Natural killer cell (primary cell): ENCODE results near the gene UTF1. TPM values are rescaled to one million over a fixed set of nuclear protein-coding genes. Genes with fewer than 3 reads are reported as not detected.
A peak's percentile ranks its signal among the peaks of the same experiment; 100 is the strongest.

Experiments
- ATAC-seq, 3 donors: fragments of 150-1000 bp in 2 of 3; fragments of 200-7000 bp in 1 of 3; cut with Tn5 transposase; 1 replicate in 1 of 3; 2 replicates in 2 of 3; pipeline ENCODE4 v1.10.0; 2021; ENCODE audit warnings: mild to moderate bottlenecking in 2 of 3, moderate library complexity in 2 of 3
- DNase-seq, 2 donors: peaks; one replicate each; pipeline versions ENCODE4 v3.0.0 to v3.0.0-alpha.2; 2013 to 2021; ENCODE audit warnings: mixed read lengths in 1 of 2
- H3K27ac ChIP-seq: one replicate; pipeline ENCODE4 v1.5.1; 2013; ENCODE audit warnings: mild to moderate bottlenecking, low read length
- H3K27me3 ChIP-seq: one replicate; pipeline ENCODE4 v1.6.1; 2013; ENCODE audit warnings: low read length; ENCODE audit not compliant: control insufficient read depth, insufficient read depth
- H3K36me3 ChIP-seq: one replicate; pipeline ENCODE4 v1.6.1; 2013; ENCODE audit warnings: low read length; ENCODE audit not compliant: control insufficient read depth, insufficient read depth
- H3K4me1 ChIP-seq: one replicate; pipeline ENCODE4 v1.6.1; 2013; ENCODE audit warnings: low read length; ENCODE audit not compliant: control insufficient read depth, insufficient read depth
- H3K4me3 ChIP-seq: one replicate; pipeline ENCODE4 v1.5.1; 2013; ENCODE audit warnings: low read length
- H3K9me3 ChIP-seq: one replicate; pipeline ENCODE4 v1.6.1; 2013; ENCODE audit warnings: low read length; ENCODE audit not compliant: control insufficient read depth, insufficient read depth
- H3K27ac Mint-ChIP-seq, 2 donors: one replicate each; pipeline ENCODE4 v1.8.0; 2022; ENCODE audit warnings: mild to moderate bottlenecking in 2 of 2, mixed read lengths in 2 of 2, moderate library complexity in 1 of 2
- H3K27me3 Mint-ChIP-seq, 2 donors: one replicate each; pipeline ENCODE4 v1.8.0; 2022; ENCODE audit warnings: low read depth in 2 of 2, mixed read lengths in 2 of 2
- H3K36me3 Mint-ChIP-seq: one replicate; pipeline ENCODE4 v1.8.0; 2022; ENCODE audit warnings: mixed read lengths
- H3K4me1 Mint-ChIP-seq, 2 donors: one replicate each; pipeline ENCODE4 v1.8.0; 2022; ENCODE audit warnings: mixed read lengths in 2 of 2
- H3K4me3 Mint-ChIP-seq: one replicate; pipeline ENCODE4 v1.8.0; 2022; ENCODE audit warnings: mild to moderate bottlenecking, moderate library complexity, mixed read lengths
- H3K9me3 Mint-ChIP-seq, 2 donors: one replicate each; pipeline ENCODE4 v1.8.0; 2022; ENCODE audit warnings: mixed read lengths in 2 of 2
- CTCF ChIP-seq: fragments of 200-600 bp; IDR thresholded peaks from one replicate; pipeline ENCODE4 v1.8.0; 2022; ENCODE audit warnings: antibody characterized with exemption
- WGBS: methylation state at CpG from one replicate; pipeline ENCODE4 v1.1.7; 2013; ENCODE audit warnings: missing lambda C conversion rate; ENCODE audit not compliant: insufficient coverage; 5-methylcytosine and 5-hydroxymethylcytosine counted together
- intact Hi-C: fragments of 100-400 bp; cut with micrococcal nuclease; formaldehyde crosslinking; loops from one replicate; pipeline ENCODE4 v1.14.2; 2022
- total RNA-seq, 4 donors: library from RNA; stranded (reverse); fragments of 120-200 nt in 1 of 4; gene quantifications; one replicate each; pipeline versions ENCODE4 v1.2.3 to v1.2.4, GENCODE V29; 2013 to 2022

The UTF1 gene
- total RNA-seq, 3 donors from 2014 or later (not counting 1 experiment from before 2014, with no cell fraction given), result 0.31 to 0.33 TPM; not detected in 1

- no peak for DNase-seq
- peaks cover 39% of the 10 kb centered on the region for H3K4me1 ChIP-seq
- Mint-ChIP-seq H3K27me3 (no peaks in the 10 kb centered on the region), H3K9me3 (no peaks in the 10 kb centered on the region), H3K4me3 (no peak overlapping the region), H3K36me3 (no peaks in the 10 kb centered on the region), H3K27ac (no peak overlapping the region), H3K4me1 (peaks cover 0 to 17% of the 10 kb centered on the region in 2 donors)
- intact Hi-C loops, result no loop called here
- no peak overlapping the region for H3K27ac ChIP-seq
- WGBS, result 88% methylated on average over 35 of the region's 35 CpGs
- peaks cover 73% of the 10 kb centered on the region for H3K36me3 ChIP-seq
- H3K9me3 ChIP-seq, result no peaks in the 10 kb centered on the region
- H3K4me3 ChIP-seq, result no peak overlapping the region
- H3K27me3 ChIP-seq, result no peaks in the 10 kb centered on the region
- no peak for TF ChIP-seq CTCF
- no peak for ATAC-seq
Observed at GRCh38 chr10:133271521-133272300, 41.7 kb downstream of the UTF1 start.

- no peak for DNase-seq
- intact Hi-C loops, result no loop called here
- no peak for ATAC-seq
- Histone ChIP-seq H3K4me1 (peaks cover 46% of the 10 kb centered on the region), H3K9me3 (no peaks in the 10 kb centered on the region), H3K36me3 (peaks cover 66% of the 10 kb centered on the region), H3K27me3 (no peaks in the 10 kb centered on the region), H3K4me3 (no peak overlapping the region), H3K27ac (no peak overlapping the region)
- Mint-ChIP-seq H3K27ac (no peak overlapping the region), H3K4me1 (peaks cover 0 to 18% of the 10 kb centered on the region in 2 donors), H3K9me3 (no peaks in the 10 kb centered on the region), H3K4me3 (no peak overlapping the region), H3K36me3 (no peaks in the 10 kb centered on the region), H3K27me3 (no peaks in the 10 kb centered on the region)
- TF ChIP-seq CTCF, result no peak
- WGBS, result 86% methylated on average over 27 of the region's 29 CpGs
Observed at GRCh38 chr10:133272301-133272963, 42.4 kb downstream of the UTF1 start.

- H3K27ac ChIP-seq, result no peak overlapping the region
- intact Hi-C loops, result no loop called here
- peaks cover 51% of the 10 kb centered on the region for H3K4me1 ChIP-seq
- Mint-ChIP-seq H3K4me1 (peaks cover 4 to 23% of the 10 kb centered on the region in 2 donors), H3K4me3 (no peak overlapping the region), H3K9me3 (no peaks in the 10 kb centered on the region), H3K36me3 (no peaks in the 10 kb centered on the region), H3K27me3 (no peaks in the 10 kb centered on the region), H3K27ac (peak overlapping the region in 1 of 2 donors; percentile 29)
- no peaks in the 10 kb centered on the region for H3K9me3 ChIP-seq
- WGBS, result 95% methylated on average over 25 of the region's 25 CpGs
- ATAC-seq, result no peak
- DNase-seq, result no peak
- no peaks in the 10 kb centered on the region for H3K27me3 ChIP-seq
- TF ChIP-seq CTCF, result no peak
- peaks cover 61% of the 10 kb centered on the region for H3K36me3 ChIP-seq
- no peak overlapping the region for H3K4me3 ChIP-seq
Observed at GRCh38 chr10:133272964-133273420, 43.0 kb downstream of the UTF1 start.
